Measurements from ENCODE around the gene ABCC4. TPM values are rescaled to one million over a fixed set of nuclear protein-coding genes. Genes with fewer than 3 reads are reported as not detected.

ABCC4 gene
- polyA plus RNA-seq, 1 donor from 2014 or later, result 2.4 TPM

DNA sequence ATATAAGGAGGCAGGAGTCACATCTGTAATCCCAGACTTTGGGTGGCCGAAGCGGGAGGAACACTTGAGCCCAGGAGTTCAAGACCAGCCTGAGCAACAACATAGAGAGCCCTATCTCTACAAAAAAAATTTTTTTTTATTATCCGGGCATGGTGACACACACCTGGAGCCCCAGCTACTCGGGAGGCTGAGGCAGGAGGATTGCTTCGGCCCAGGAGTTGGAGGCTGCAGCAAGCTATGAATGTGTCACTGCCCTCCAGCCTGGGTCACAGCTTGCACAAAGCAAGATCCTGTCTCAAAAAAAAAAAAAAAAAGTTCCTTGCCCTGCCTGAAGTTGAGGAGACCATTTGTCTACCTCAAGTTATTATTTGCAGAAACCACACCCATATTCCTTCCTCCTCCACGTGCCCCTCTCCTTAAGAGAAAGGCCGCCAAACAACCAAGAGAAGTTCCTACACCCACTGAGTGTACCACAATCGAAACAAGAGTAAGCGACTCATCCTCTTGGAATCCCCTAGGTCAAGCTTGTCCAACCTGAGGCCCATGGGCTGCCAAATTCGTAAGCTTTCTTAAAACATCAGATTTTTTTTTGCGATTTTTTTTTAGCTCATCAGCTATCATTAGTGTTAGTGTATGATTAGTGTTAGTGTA is 2.2 kb downstream of the ABCC4 start:
- H3K9me2 ChIP-seq (ENCODE audit: insufficient read depth, low read length), result no peaks in the 10 kb centered on the region
- no peaks in the 10 kb centered on the region for H4K20me1 ChIP-seq (ENCODE audit: insufficient read depth)
- TF ChIP-seq MXI1 (conservative IDR thresholded peaks at IDR 0.05; ENCODE audit: poor library complexity, severe bottlenecking) (no peak), POLR2AphosphoS5 (IDR thresholded peaks at IDR 0.05) (no peak)
- no peak overlapping the region for H3K9ac ChIP-seq (ENCODE audit: low read length)
- no peak overlapping the region for H2AFZ ChIP-seq (ENCODE audit: low read depth, low read length)
- no peak overlapping the region for H3K4me3 ChIP-seq (ENCODE audit: low read length)
- no peak overlapping the region for H3K27ac ChIP-seq (ENCODE audit: low read length)
- no peaks in the 10 kb centered on the region for H3K27me3 ChIP-seq (ENCODE audit: insufficient read depth, low read depth, low read length)
- no peak overlapping the region for H3K4me2 ChIP-seq (ENCODE audit: low read length)
- peaks cover 2% of the 10 kb centered on the region for H3F3A ChIP-seq (ENCODE audit: insufficient read depth, low read length, poor library complexity, severe bottlenecking)
- no peaks in the 10 kb centered on the region for H3K79me2 ChIP-seq (replicated peaks; ENCODE audit: insufficient read depth, low read length)
- no peaks in the 10 kb centered on the region for H3K9me3 ChIP-seq (ENCODE audit: low read length)
- H3K36me3 ChIP-seq (ENCODE audit: insufficient read depth, low read length), result no peaks in the 10 kb centered on the region

DNA sequence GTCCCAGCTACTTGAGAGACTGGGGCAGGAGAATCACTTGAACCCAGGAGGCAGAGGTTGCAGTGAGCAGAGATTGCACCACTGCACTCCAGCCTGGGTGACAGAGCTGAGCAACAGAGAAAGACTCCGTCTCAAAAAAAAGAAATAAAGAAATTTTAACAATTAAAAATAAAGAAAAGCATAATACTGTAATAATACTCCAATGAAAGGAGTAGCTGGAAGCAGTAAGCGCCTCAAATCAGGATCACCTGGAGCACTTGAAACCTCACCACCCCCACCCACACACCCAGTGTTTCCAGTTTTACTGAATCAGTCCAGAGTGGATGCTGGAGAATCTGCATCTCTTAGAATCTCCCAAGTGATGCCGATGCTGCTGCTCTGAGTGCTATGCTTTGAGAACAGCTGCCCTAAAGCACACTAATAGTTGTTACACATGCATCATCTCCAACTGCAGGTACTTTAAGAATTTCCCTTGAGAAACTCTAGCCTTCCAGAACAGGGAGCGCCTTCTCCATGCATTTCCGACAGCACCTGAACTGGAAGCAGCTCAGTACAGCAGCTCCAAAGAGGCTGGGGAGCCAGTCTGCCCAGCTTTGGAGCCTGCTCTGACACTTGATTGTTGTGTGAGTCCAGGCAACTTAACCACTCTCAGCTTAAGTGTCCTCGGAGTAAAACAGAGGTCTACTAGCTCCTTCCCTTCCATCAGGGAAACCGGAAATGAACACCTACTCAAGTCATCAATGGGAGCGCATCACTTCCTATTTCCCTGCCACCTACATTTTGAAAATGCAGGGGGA is 2.9 kb downstream of the ABCC4 start:
- Histone ChIP-seq H3K27ac (ENCODE audit: low read length) (no peak overlapping the region), H3K27me3 (ENCODE audit: insufficient read depth, low read depth, low read length) (no peaks in the 10 kb centered on the region), H3F3A (ENCODE audit: insufficient read depth, low read length, poor library complexity, severe bottlenecking) (peaks cover 2% of the 10 kb centered on the region), H3K36me3 (ENCODE audit: insufficient read depth, low read length) (no peaks in the 10 kb centered on the region), H3K79me2 (replicated peaks; ENCODE audit: insufficient read depth, low read length) (no peaks in the 10 kb centered on the region), H2AFZ (ENCODE audit: low read depth, low read length) (no peak overlapping the region), H3K9ac (ENCODE audit: low read length) (no peak overlapping the region), H3K4me3 (ENCODE audit: low read length) (no peak overlapping the region), H3K9me3 (ENCODE audit: low read length) (no peaks in the 10 kb centered on the region), H4K20me1 (ENCODE audit: insufficient read depth) (no peaks in the 10 kb centered on the region), H3K4me2 (ENCODE audit: low read length) (no peak overlapping the region), H3K9me2 (ENCODE audit: insufficient read depth, low read length) (no peaks in the 10 kb centered on the region)
- TF ChIP-seq TAF1 (IDR thresholded peaks at IDR 0.05; ENCODE audit: low read depth), result no peak
- TF ChIP-seq, protein P1, sequence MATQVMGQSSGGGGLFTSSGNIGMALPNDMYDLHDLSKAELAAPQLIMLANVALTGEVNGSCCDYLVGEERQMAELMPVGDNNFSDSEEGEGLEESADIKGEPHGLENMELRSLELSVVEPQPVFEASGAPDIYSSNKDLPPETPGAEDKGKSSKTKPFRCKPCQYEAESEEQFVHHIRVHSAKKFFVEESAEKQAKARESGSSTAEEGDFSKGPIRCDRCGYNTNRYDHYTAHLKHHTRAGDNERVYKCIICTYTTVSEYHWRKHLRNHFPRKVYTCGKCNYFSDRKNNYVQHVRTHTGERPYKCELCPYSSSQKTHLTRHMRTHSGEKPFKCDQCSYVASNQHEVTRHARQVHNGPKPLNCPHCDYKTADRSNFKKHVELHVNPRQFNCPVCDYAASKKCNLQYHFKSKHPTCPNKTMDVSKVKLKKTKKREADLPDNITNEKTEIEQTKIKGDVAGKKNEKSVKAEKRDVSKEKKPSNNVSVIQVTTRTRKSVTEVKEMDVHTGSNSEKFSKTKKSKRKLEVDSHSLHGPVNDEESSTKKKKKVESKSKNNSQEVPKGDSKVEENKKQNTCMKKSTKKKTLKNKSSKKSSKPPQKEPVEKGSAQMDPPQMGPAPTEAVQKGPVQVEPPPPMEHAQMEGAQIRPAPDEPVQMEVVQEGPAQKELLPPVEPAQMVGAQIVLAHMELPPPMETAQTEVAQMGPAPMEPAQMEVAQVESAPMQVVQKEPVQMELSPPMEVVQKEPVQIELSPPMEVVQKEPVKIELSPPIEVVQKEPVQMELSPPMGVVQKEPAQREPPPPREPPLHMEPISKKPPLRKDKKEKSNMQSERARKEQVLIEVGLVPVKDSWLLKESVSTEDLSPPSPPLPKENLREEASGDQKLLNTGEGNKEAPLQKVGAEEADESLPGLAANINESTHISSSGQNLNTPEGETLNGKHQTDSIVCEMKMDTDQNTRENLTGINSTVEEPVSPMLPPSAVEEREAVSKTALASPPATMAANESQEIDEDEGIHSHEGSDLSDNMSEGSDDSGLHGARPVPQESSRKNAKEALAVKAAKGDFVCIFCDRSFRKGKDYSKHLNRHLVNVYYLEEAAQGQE (IDR thresholded peaks at IDR 0.05; ENCODE audit: borderline replicate concordance), result no peak
- no peak for TF ChIP-seq POLR2AphosphoS5 (IDR thresholded peaks at IDR 0.05)
- no peak for TF ChIP-seq RAD21 (conservative IDR thresholded peaks at IDR 0.05)

DNA sequence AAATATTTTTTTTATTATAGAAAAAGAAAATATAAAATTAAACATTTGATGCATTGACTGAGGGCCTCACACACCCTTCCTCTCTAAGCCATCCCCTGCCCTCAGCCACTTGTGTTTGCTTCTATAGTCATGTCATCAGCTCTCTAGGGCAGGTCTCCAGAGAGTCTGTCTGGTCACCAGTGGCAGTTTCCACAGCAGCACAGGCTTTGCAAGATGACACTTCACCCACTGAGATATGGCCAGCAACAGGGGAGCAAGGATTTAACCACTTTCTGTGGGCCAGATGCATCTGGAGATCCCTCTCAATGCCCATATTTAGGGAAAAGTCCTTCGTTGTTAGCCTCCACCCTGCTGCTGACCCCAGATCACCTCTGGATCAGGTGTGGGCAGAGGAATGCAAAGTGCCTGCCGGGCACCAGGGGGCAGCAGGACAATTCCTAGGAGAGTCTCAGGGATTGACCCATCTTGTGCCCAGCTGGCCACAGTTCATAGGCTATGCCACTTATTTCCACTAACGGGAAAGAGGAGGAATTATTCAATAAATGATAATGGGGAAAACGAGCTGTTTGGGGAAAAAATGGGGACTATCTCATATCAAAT is 4.8 kb downstream of the ABCC4 start:
- no peak overlapping the region for H3K9ac ChIP-seq (ENCODE audit: low read length)
- H3K27ac ChIP-seq (ENCODE audit: low read length), result no peak overlapping the region
- no peaks in the 10 kb centered on the region for H3K9me2 ChIP-seq (ENCODE audit: insufficient read depth, low read length)
- TF ChIP-seq TAF1 (IDR thresholded peaks at IDR 0.05; ENCODE audit: low read depth) (no peak), SMC3 (conservative IDR thresholded peaks at IDR 0.05; ENCODE audit: poor library complexity) (no peak), EP300 (conservative IDR thresholded peaks at IDR 0.05; ENCODE audit: poor library complexity, severe bottlenecking) (no peak), POLR2AphosphoS5 (IDR thresholded peaks at IDR 0.05) (no peak), EZH2 (IDR thresholded peaks at IDR 0.05; ENCODE audit: borderline replicate concordance, insufficient read depth, low read length, poor library complexity, severe bottlenecking) (no peak)
- TF ChIP-seq, protein P1 (IDR thresholded peaks at IDR 0.05; ENCODE audit: borderline replicate concordance), result no peak
- TF ChIP-seq, protein P2, sequence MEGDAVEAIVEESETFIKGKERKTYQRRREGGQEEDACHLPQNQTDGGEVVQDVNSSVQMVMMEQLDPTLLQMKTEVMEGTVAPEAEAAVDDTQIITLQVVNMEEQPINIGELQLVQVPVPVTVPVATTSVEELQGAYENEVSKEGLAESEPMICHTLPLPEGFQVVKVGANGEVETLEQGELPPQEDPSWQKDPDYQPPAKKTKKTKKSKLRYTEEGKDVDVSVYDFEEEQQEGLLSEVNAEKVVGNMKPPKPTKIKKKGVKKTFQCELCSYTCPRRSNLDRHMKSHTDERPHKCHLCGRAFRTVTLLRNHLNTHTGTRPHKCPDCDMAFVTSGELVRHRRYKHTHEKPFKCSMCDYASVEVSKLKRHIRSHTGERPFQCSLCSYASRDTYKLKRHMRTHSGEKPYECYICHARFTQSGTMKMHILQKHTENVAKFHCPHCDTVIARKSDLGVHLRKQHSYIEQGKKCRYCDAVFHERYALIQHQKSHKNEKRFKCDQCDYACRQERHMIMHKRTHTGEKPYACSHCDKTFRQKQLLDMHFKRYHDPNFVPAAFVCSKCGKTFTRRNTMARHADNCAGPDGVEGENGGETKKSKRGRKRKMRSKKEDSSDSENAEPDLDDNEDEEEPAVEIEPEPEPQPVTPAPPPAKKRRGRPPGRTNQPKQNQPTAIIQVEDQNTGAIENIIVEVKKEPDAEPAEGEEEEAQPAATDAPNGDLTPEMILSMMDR (IDR thresholded peaks at IDR 0.05; ENCODE audit: poor library complexity, severe bottlenecking), result peak; percentile 34
- no peak overlapping the region for H2AFZ ChIP-seq (ENCODE audit: low read depth, low read length)
- no peaks in the 10 kb centered on the region for H3K9me3 ChIP-seq (ENCODE audit: low read length)
- no peaks in the 10 kb centered on the region for H3F3A ChIP-seq (ENCODE audit: insufficient read depth, low read length, poor library complexity, severe bottlenecking)
- H4K20me1 ChIP-seq (ENCODE audit: insufficient read depth), result no peaks in the 10 kb centered on the region
- H3K79me2 ChIP-seq (replicated peaks; ENCODE audit: insufficient read depth, low read length), result no peaks in the 10 kb centered on the region
- no peaks in the 10 kb centered on the region for H3K27me3 ChIP-seq (ENCODE audit: insufficient read depth, low read depth, low read length)
- H3K4me3 ChIP-seq (ENCODE audit: low read length), result no peak overlapping the region
- no peaks in the 10 kb centered on the region for H3K36me3 ChIP-seq (ENCODE audit: insufficient read depth, low read length)
- no peak overlapping the region for H3K4me2 ChIP-seq (ENCODE audit: low read length)

Measured in neural cell (in vitro differentiated cells).